ENCODE results near the gene WDR81.

- TF ChIP-seq, protein P1, sequence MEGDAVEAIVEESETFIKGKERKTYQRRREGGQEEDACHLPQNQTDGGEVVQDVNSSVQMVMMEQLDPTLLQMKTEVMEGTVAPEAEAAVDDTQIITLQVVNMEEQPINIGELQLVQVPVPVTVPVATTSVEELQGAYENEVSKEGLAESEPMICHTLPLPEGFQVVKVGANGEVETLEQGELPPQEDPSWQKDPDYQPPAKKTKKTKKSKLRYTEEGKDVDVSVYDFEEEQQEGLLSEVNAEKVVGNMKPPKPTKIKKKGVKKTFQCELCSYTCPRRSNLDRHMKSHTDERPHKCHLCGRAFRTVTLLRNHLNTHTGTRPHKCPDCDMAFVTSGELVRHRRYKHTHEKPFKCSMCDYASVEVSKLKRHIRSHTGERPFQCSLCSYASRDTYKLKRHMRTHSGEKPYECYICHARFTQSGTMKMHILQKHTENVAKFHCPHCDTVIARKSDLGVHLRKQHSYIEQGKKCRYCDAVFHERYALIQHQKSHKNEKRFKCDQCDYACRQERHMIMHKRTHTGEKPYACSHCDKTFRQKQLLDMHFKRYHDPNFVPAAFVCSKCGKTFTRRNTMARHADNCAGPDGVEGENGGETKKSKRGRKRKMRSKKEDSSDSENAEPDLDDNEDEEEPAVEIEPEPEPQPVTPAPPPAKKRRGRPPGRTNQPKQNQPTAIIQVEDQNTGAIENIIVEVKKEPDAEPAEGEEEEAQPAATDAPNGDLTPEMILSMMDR (IDR thresholded peaks at IDR 0.05) = no peak
- TF ChIP-seq EZH2 (IDR thresholded peaks at IDR 0.05; ENCODE audit: borderline replicate concordance, insufficient read depth, low read depth, low read length, poor library complexity, severe bottlenecking) = no peak
Measured at GRCh38 chr17:1684378-1685189, 39.9 kb upstream of the WDR81 start, which contains the start of gene PRPF8.
